HG02571 (cell line): ENCODE data around the gene SLC10A3.

ENCODE experiments used
- ATAC-seq: cut with Tn5 transposase; IDR thresholded peaks from one replicate; pipeline ENCODE4 v1.9.1; 2021; ENCODE audit warnings: mild to moderate bottlenecking, moderate library complexity; ENCODE audit not compliant: unreplicated experiment

The SLC10A3 gene

DNA sequence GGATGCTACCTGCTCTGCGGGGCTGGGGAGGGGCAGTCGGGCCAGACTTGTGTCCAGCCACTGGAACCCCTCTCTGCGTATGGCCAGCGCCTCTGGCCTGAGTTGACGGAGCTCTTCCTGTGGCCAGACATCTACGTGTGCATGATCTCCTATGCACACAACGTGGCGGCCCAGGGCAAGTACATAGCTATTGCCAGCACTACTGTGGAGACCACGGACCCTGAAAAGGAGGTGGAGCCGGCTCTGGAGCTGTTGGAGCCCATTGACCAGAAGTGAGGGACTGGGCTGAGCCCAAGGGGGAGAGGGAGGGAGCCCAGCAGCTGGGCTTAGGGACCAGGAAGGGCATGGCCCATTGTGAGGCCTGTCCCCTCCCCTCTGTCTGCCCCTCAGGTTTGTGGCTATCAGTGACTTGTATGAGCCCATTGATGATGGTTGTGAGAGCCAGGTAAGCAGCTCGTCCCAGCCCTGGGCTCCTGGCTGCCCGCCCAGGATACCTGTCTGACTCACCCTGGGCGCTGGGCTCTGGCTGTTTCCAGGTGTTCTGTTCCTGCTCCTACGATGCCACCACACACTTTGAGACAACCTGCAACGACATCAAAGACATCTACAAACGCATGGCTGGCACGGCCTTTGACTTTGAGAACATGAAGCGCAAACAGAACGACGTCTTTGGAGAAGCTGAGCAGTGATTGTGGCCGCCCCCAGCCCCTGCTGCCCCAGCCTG is 48.3 kb downstream of the SLC10A3 start:
- ATAC-seq = no peak

DNA sequence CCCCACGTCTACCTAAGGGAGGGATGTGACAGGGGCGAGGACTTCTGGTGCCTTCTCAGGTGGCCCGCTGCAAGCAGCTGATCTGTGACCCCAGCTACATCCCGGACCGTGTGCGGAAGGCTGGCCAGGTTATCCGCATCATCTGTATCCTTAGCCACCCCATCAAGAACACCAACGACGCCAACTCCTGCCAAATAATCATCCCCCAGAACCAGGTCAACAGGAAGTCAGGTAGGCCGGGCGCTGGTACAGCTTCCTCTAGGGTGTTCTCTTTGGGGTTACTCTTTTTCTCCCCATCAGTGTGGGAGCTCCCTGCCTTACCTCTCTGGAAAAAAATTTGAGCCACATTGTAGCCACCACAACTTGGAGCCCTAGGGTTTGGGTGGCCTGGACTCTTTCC is 48.9 kb downstream of the SLC10A3 start:
- no peak for ATAC-seq

DNA sequence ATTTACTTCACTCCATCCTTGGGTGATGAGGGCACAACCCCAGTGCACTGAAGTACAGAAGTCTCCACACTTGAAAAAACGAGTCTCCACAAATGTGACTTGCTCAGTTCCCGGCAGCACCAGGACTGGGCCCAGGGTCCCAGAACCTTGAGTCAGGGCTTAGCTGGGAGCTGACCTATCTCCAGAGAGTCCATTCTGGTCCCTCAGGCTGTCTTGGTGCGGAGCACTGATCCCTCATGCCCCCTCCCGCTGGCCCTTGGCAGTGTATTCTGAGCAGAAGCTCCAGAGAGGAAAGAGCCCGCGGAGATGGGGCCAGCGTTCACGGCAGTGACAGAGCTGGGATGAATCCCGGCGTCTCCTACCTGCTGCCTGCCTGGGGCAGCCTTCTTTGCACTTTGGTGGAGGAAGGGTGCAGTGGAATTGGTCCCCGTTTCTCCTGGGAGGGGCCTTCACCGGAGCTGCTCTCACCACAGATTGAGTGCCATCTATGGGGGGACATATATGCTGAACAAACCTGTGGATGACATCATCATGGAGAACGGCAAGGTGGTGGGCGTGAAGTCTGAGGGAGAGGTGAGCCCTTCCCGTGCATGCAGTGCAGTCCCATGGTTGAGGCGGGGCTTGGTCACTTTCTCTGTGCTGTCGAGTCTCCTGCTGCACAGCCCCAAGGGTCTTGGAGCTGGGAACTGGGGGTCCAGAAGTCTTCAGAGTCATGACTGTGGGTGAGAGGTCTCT is 49.6 kb downstream of the SLC10A3 start:
- no peak for ATAC-seq

DNA sequence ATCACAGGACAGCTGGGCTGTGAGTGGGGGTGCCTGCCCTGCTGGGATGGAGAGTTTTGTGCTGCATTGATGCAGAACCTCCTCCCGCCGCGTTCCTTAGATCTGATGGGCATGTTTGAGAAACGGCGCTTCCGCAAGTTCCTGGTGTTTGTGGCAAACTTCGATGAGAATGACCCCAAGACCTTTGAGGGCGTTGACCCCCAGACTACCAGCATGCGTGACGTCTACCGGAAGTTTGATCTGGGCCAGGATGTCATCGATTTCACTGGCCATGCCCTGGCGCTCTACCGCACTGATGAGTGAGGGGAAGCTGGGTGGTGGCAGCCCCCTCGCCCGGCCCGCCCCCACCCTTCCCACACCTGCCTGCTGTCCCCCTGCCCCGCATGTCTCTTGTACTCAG is 50.6 kb downstream of the SLC10A3 start:
- ATAC-seq = no peak

DNA sequence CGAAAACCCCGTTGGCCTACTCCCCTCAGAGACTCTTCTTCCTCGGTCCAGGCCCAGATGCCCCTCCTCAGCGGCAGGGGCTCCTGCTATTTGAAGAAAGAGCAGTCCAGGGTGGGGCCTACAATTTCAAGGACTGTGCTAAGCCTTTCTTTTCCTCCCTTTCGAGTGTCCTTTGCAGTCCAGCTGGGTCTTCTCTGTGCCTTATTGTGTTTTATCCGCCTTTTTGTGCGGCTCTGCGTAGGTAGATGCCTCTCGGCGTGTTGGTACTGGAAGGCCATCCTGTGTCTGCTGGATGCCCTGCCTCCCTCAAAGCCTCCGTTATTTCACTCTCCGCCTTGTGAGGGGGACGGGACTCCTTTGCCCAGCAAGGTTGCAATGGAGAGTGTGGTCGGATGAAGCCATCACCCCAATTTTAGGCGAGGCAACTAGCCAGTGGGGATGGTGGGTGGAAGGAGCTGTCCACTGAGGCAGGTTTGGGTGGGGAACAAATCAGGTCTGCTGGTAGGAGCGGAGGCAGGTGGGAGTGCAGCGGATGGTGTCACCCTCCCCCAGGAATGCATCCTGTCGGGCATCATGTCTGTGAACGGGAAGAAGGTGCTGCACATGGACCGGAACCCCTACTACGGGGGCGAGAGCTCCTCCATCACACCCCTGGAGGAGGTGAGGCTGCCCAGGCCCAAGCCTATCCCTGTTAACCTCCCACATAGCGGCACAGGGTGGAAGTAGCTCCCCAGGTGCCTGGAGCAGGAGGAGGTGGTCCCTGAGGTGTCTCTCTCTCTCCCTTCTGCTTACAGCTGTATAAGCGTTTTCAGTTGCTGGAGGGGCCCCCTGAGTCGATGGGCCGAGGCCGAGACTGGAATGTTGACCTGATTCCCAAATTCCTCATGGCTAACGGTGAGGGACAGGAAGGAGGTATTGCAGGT is 52.2 kb downstream of the SLC10A3 start:
- no peak for ATAC-seq
